Femur (tissue), 1 donor: ENCODE measurements around the gene IBA57.
"Not testable (repeated sequence)": the region's sequence is repeated elsewhere in the genome, so short reads cannot be mapped to it uniquely, and the experiment has no call there.

ENCODE experiments used
- DNase-seq: peaks from one replicate; pipeline ENCODE4 v3.0.0-alpha.2; 2017

IBA57 gene

GRCh38 chr1:228213917-228214808 lies 48.6 kb downstream of the IBA57 start:
- DNase-seq, result no peak

GRCh38 chr1:228214921-228215662 lies 49.5 kb downstream of the IBA57 start:
- DNase-seq, result no peak

GRCh38 chr1:228215663-228216116 lies 50.1 kb downstream of the IBA57 start:
- no peak for DNase-seq

- no peak for DNase-seq
Measured at GRCh38 chr1:228216371-228217320, 51.0 kb downstream of the IBA57 start.

- no peak for DNase-seq
Measured at GRCh38 chr1:228217551-228218344, 52.1 kb downstream of the IBA57 start.

GRCh38 chr1:228218513-228219244 lies 53.1 kb downstream of the IBA57 start:
- DNase-seq, result no peak

GRCh38 chr1:228219245-228219961 lies 53.8 kb downstream of the IBA57 start:
- DNase-seq, result no peak

- no peak for DNase-seq
Measured at GRCh38 chr1:228219962-228220780, 54.6 kb downstream of the IBA57 start.

GRCh38 chr1:228221097-228221496 lies 55.5 kb downstream of the IBA57 start:
- DNase-seq, result not testable (repeated sequence)

GRCh38 chr1:228222548-228222947 lies 56.9 kb downstream of the IBA57 start:
- DNase-seq, result no peak

- no peak for DNase-seq
Measured at GRCh38 chr1:228224198-228225164, 58.9 kb downstream of the IBA57 start.

- DNase-seq, result no peak
Measured at GRCh38 chr1:228225165-228225710, 59.6 kb downstream of the IBA57 start.

GRCh38 chr1:228225740-228226139 lies 60.1 kb downstream of the IBA57 start:
- no peak for DNase-seq

GRCh38 chr1:228226141-228226874 lies 60.7 kb downstream of the IBA57 start:
- DNase-seq, result no peak

- DNase-seq, result no peak
Measured at GRCh38 chr1:228226956-228227791, 61.6 kb downstream of the IBA57 start.

GRCh38 chr1:228228147-228228546 lies 62.5 kb downstream of the IBA57 start:
- DNase-seq, result not testable (repeated sequence)
